NCI-H2171 treated with DMSO at 0.1 percent for 48 hours (cell line): ENCODE results near the gene PIK3AP1.

Experiments
- DNase-seq: peaks from one replicate; lab custom pipeline; 2025; lab: John Stamatoyannopoulos, UW

Gene PIK3AP1

GRCh38 chr10:96608805-96609204 is 111.5 kb downstream of the PIK3AP1 start:
- no peak for DNase-seq

- DNase-seq, result no peak
These were observed 112.1 kb downstream of the PIK3AP1 start for GRCh38 chr10:96608262-96608661.

GRCh38 chr10:96606946-96607345 is 113.4 kb downstream of the PIK3AP1 start:
- DNase-seq, result no peak

DNA sequence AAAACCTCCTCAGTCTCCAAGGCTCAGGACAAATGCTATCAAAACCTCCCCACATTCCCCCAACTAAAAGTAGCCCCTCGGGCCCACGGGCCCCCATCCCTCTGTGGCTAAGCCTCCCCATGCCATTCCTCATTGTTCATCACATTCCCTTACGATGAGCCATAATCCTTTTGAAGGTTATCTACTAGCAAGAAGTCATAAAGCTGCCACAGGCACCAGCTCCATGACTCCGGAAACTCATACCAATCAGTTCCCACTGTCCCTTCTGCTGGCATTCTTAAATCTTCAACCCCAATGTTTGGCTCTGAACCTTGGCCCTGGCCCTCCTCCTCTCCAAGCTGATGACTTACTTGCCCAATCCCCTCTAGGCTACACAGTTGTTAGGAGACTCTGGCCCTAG is 114.1 kb downstream of the PIK3AP1 start:
- DNase-seq, result no peak

DNA sequence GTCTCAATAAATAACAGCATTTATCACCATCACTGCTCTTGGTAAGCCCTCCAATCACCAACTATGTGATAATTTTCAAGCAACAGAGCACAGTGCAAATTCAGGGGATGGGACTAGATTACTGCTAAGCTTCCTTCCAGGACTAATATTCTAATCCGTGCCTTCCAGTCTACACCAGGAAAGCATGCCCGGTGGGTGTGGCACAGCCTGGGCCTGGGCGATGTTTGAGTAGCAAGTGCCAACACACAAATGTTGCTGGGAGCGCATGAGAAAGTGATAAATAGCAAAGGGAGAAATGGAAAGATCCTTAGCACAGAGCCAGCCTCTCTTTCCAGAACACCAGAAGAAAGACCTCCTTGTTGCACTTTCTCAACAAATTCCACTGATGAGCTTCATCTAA is 120.0 kb downstream of the PIK3AP1 start:
- no peak for DNase-seq

- no peak for DNase-seq
These were observed 121.5 kb downstream of the PIK3AP1 start for GRCh38 chr10:96598846-96599245.

DNA sequence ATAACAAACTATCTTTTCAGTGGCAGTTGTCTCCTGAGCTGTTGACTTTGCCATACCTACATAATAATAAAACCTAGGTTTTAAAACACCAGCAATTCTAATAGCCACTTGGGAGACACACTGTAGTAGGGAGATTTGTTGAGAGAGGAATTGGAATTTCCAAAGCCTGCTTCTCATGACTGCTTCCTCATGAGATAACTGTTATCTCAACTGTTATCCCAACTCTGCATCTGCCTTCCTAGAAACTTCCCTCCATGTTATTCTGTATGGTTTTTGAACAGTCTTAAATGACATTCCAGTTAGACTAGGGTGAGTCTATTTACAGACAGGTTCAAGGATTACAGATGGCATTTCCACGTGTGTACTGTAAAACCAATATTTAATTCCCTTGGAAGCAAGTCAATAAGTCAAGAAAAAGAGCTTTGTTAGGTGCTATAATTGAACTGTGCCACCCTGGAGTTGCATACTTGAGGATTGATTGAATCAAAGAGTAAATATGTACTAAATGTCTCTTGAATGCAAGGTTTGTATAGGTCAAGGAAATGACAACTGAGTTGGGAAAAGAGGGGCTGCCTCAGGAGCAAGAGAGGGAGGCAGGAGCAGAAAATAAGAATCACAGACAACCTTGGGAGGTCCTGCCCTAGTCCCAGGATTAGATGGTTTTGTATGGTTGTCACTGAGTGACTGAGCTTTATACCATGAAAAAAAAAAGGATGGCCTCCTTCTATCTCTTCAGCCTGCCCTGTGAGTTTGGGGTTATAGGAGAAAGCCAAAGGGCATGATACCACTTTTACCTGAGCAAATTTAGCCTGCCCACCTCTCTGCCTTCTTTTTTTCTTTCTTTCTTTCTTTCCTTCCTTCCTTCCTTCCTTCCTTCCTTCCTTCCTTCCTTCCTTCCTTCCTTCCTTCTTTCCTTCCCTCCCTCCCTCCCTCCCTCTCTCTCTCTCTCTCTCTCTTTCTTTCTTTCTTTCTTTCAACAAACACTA is 123.6 kb downstream of the PIK3AP1 start:
- DNase-seq, result no peak

- no peak for DNase-seq
These were observed 124.6 kb downstream of the PIK3AP1 start for GRCh38 chr10:96595741-96596140.

DNA sequence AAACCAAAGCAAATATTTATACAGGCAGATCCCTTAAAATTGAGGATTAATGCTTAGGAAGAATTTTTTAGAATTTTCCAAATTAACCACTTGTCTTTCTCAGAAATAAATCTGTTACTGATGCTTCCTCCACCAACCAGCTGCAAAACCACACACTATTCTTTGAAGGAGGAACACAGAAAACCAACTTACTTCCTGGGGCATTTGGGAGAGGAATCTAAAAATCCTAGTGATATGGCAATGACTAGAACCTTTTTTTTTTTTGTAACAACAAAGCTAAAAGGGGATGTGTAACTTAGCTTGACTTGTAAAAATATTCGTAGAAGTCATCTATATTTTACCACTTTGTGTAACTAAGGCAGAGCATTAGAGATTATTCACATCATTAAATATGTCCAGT is 128.4 kb downstream of the PIK3AP1 start:
- DNase-seq, result no peak

DNA sequence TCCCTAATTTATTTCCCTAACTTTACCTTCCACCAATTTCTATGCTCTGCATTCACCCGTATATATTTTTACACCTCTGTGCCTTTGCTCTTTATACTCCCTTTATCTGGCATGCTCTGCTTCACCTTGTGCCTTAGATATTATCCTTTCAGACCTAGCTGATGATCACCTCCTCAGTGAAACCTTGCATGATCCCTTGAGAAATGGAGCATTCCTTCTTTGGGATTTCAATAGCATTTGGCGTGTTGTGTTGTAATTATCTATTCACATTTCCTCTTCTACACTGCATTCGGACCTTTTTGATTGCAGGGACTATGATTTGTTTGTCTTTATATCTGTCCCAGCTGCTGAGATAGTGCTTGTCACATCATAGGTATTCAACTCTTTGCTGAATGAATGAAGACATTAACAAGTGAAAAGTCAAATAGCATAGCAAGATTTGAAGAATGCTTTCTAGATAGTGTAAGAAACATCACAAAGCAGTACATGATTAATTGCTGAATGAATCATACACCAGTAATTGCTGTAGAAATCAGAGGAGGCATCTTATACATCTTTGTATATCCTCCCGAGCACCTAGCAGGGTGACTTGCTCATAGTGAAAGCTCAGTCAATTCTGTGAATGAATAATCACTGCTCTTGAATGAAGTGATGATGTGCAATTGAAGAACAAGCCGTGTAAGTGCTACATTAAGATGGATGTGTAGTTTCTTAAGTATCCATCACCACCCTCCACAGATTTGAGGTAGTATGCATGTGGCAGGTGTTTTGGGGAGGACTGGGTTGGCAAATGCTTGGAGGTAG is 131.5 kb downstream of the PIK3AP1 start:
- DNase-seq, result no peak

DNA sequence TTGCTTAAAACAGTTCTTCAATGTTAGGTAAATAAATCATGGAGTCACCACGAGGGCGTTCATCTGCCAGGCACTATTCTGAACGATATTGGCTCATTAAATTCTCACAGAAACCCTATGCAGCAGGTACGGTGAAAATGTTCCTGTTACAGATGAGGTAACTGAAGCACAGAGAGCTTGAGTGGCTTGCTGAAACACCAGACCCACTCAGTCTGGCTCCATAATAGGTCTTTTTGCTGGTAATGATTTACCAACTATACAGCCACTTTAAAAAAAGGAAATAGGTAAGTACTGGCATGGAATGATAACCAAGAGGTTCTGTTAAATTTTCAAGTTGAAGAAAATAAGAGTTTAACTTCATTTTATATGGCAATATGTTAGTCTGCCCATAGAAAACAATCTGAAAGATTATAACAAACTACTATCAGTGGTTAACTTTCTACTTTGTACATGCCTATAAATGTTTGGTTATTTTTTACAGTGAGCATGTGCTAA is 132.2 kb downstream of the PIK3AP1 start:
- peak; percentile 35 for DNase-seq

- DNase-seq, result peak; percentile 54
These were observed 132.9 kb downstream of the PIK3AP1 start for GRCh38 chr10:96587264-96588059.

GRCh38 chr10:96586419-96587263 is 133.7 kb downstream of the PIK3AP1 start, which contains the start of gene TM9SF3:
TM9SF3 (minus strand) TSS chr10:96587012; CDS start chr10:96586835, 177 bp downstream.
- peak; percentile 61 for DNase-seq

GRCh38 chr10:96585736-96586418 is 134.4 kb downstream of the PIK3AP1 start:
- DNase-seq, result no peak

- DNase-seq, result no peak
These were observed 135.8 kb downstream of the PIK3AP1 start for GRCh38 chr10:96584474-96584873.

DNA sequence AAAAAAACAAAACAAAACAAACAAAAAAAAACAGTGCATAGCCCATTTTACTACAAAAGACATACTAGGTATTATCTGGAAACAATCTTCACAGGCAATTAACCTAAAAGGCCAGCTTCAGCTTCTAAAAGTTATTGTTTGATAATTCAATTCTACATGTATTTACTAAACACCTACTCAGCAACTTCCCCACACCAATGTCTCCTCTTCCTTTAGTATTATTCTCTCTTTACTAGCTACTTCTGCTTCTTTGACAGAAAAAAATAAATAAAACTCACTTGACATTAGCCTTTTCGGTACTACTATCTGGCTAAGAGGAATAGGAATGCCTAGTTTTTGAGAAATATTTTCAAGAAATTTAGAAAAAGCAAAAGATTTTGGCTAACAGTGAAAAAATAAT is 136.3 kb downstream of the PIK3AP1 start:
- no peak for DNase-seq

- DNase-seq, result no peak
These were observed 141.2 kb downstream of the PIK3AP1 start for GRCh38 chr10:96579133-96579532.

DNA sequence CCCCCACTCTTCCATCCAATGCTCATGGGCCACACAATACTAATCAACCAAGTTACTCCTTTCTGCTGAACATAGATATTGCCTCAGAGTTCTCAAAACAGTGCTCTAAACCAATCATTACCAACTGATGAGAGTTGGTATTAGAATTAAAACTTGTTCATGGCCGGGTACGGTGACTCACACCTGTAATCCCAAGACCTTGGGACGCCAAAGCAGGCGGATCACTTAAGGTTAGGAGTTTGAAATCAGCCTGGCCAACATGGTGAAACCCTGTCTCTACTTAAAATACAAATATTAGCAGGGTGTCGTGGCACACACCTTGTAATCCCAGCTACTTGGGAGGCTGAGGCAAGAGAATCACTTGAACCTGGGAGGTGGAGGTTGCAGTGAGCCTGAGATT is 141.7 kb downstream of the PIK3AP1 start:
- DNase-seq, result no peak

DNA sequence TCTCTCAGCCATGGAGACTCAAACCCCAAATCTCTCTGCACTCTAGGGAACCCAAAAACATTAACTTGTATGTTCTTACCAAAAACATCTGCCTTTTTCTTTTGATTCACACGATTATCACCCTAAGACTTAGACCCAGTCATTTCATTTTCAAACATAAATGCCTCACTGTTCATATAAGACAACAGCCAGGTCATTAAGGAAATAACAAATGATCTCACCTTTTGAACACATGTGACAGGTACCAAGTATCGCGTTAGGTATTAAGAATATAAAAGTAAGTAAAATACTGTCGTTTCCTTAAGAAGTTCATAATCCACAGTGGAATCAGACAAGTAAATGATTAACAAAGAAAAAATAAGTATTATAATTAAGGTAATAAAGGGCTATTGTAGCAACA is 142.3 kb downstream of the PIK3AP1 start:
- DNase-seq, result no peak

DNA sequence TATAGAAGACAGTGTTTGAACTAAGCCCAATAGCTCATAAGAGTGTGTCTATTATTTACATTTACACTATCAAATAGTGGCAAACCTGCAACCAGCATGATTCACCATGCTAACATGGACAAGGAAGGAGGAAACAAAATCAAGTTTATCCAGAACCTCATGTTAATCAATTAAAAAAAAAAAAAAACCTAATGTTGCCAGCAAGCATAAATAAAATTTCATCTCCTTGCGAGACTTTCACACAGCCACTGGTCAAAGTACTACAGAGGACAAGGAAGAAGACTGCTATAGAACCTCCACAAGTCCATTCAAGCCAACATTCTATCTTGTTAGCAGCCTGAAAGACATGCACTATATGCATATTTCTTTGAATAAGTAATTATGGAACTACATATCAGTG is 143.2 kb downstream of the PIK3AP1 start:
- DNase-seq, result no peak
